IMR-90 (cell line): ENCODE results near the gene CYP4B1. TPM values are rescaled to one million over a fixed set of nuclear protein-coding genes. Genes with fewer than 3 reads are reported as not detected.

Experiments
- ATAC-seq: fragments of 200-7000 bp; cut with Tn5 transposase; 2 replicates; pipeline ENCODE4 v1.9.1; 2020; ENCODE audit warnings: low read depth, mild to moderate bottlenecking, moderate library complexity
- BruUV-seq: library from RNA; stranded (reverse); fragments of 400-500 nt; replicated peaks from 2 replicates; lab custom pipeline; 2021; lab: Mats Ljungman, UMichigan
- CTCF ChIA-PET: fragments of 300-600 bp; formaldehyde crosslinking; extraction: SDS; loops from one replicate; lab custom pipeline; 2021; ENCODE audit warnings: antibody characterized with exemption; lab: Yijun Ruan, JAX
- POLR2A ChIA-PET: fragments of 300-600 bp; sonication (Branson Sonifier 250); formaldehyde crosslinking; loops from one replicate; lab custom pipeline; 2022; ENCODE audit warnings: antibody characterized with exemption; ENCODE audit not compliant: unreplicated experiment; lab: Charles Lee
- DNase-seq: peaks from one replicate; pipeline ENCODE4 v3.0.0; 2013
- H2AFZ ChIP-seq: replicated peaks from 2 replicates; pipeline ENCODE3; 2013; ENCODE audit warnings: low read length, mild to moderate bottlenecking; ENCODE audit not compliant: poor library complexity
- H2AK5ac ChIP-seq: 2 replicates; pipeline ENCODE4 v1.6.1; 2013; ENCODE audit warnings: low read depth, low read length, inconsistent platforms
- H2AK9ac ChIP-seq: replicated peaks from 2 replicates; pipeline ENCODE3; 2013; ENCODE audit warnings: mild to moderate bottlenecking, low read depth, low read length, moderate library complexity; ENCODE audit not compliant: poor library complexity
- H2BK120ac ChIP-seq: 2 replicates; pipeline ENCODE4 v1.6.1; 2013; ENCODE audit warnings: low read depth, low read length, inconsistent platforms
- H2BK15ac ChIP-seq: 3 replicates; pipeline ENCODE4 v1.6.1; 2013; ENCODE audit warnings: low read depth, low read length, inconsistent platforms
- H2BK20ac ChIP-seq: 2 replicates; pipeline ENCODE4 v1.6.1; 2013; ENCODE audit warnings: low read depth, mild to moderate bottlenecking, inconsistent platforms, low read length, moderate library complexity
- H2BK5ac ChIP-seq: 2 replicates; pipeline ENCODE4 v1.6.1; 2013; ENCODE audit warnings: mild to moderate bottlenecking, low read depth, low read length, inconsistent platforms; ENCODE audit not compliant: poor library complexity, severe bottlenecking
- H3K14ac ChIP-seq: replicated peaks from 2 replicates; pipeline ENCODE4 v1.6.1; 2013; ENCODE audit warnings: low read depth, low read length, inconsistent platforms
- H3K18ac ChIP-seq: 2 replicates; pipeline ENCODE4 v1.6.1; 2013; ENCODE audit warnings: low read depth, low read length, control low read depth
- H3K23ac ChIP-seq: 2 replicates; pipeline ENCODE4 v1.6.1; 2013; ENCODE audit warnings: low read depth, low read length, inconsistent platforms
- H3K27ac ChIP-seq: 2 replicates; pipeline ENCODE4 v1.5.1; 2013; ENCODE audit warnings: mild to moderate bottlenecking, control low read depth, low read length; ENCODE audit not compliant: insufficient read depth
- H3K27me3 ChIP-seq: 2 replicates; pipeline ENCODE4 v1.6.1; 2013; ENCODE audit warnings: low read length; ENCODE audit not compliant: control insufficient read depth, insufficient read depth
- H3K36me3 ChIP-seq: 2 replicates; pipeline ENCODE4 v1.6.1; 2013; ENCODE audit warnings: low read length, mixed read lengths; ENCODE audit not compliant: control insufficient read depth, insufficient read depth
- H3K4ac ChIP-seq: 2 replicates; pipeline ENCODE4 v1.6.1; 2013; ENCODE audit warnings: low read depth, low read length, inconsistent platforms
- H3K4me1 ChIP-seq: 2 replicates; pipeline ENCODE4 v1.6.1; 2013; ENCODE audit warnings: low read length, mixed read lengths; ENCODE audit not compliant: control insufficient read depth, insufficient read depth
- H3K4me2 ChIP-seq: 2 replicates; pipeline ENCODE4 v1.6.1; 2013; ENCODE audit warnings: low read depth, mild to moderate bottlenecking, control low read depth, low read length, moderate library complexity
- H3K4me3 ChIP-seq: 2 replicates; pipeline ENCODE4 v1.5.1; 2013; ENCODE audit warnings: low read depth, mild to moderate bottlenecking, control low read depth, low read length, moderate library complexity; ENCODE audit not compliant: insufficient read depth
- H3K56ac ChIP-seq: 2 replicates; pipeline ENCODE4 v1.6.1; 2013; ENCODE audit warnings: low read length, inconsistent platforms; ENCODE audit not compliant: insufficient read depth; ENCODE audit errors: extremely low read depth
- H3K79me1 ChIP-seq, 2 experiments: 2 replicates each; pipeline ENCODE4 v1.6.1; 2013; ENCODE audit warnings: low read length in 2 of 2, inconsistent platforms in 1 of 2, low read depth in 1 of 2
- H3K9ac ChIP-seq: 2 replicates; pipeline ENCODE4 v1.6.1; 2013; ENCODE audit warnings: low read depth, low read length, control low read depth
- H3K9me1 ChIP-seq: 2 replicates; pipeline ENCODE4 v1.6.1; 2013; ENCODE audit warnings: low read length, inconsistent platforms; ENCODE audit not compliant: insufficient read depth
- H3K9me3 ChIP-seq: 2 replicates; pipeline ENCODE4 v1.6.1; 2013; ENCODE audit warnings: low read length; ENCODE audit not compliant: control insufficient read depth, insufficient read depth
- H4K20me1 ChIP-seq: 2 replicates; pipeline ENCODE4 v1.6.1; 2013; ENCODE audit warnings: low read length, inconsistent platforms; ENCODE audit not compliant: insufficient read depth
- H4K5ac ChIP-seq: 2 replicates; pipeline ENCODE4 v1.6.1; 2013; ENCODE audit warnings: mild to moderate bottlenecking, low read depth, low read length, control low read depth
- H4K8ac ChIP-seq, 2 experiments: 2 replicates each; pipeline ENCODE4 v1.6.1; 2013; ENCODE audit warnings: low read depth in 2 of 2, low read length in 2 of 2, control low read depth in 1 of 2, inconsistent platforms in 1 of 2
- H4K91ac ChIP-seq: 2 replicates; pipeline ENCODE4 v1.6.1; 2013; ENCODE audit warnings: low read depth, low read length, inconsistent platforms; ENCODE audit not compliant: insufficient read depth
- BHLHE40 ChIP-seq: fragments of 150-350 bp; IDR thresholded peaks from 2 replicates; pipeline ENCODE4 v1.6.1; 2016; ENCODE audit warnings: mild to moderate bottlenecking, low read depth, low read length
- CEBPB ChIP-seq: IDR thresholded peaks from 2 replicates; pipeline ENCODE4 v1.6.1; 2012; ENCODE audit warnings: low read depth, low read length, improper control_type of control experiment
- CHD1 ChIP-seq: IDR thresholded peaks from 2 replicates; pipeline ENCODE4 v1.6.1; 2012; ENCODE audit warnings: low read depth, low read length, improper control_type of control experiment
- FOS ChIP-seq: fragments of 150-350 bp; IDR thresholded peaks from 2 replicates; pipeline ENCODE4 v1.6.1; 2016; ENCODE audit warnings: low read depth, low read length
- MAFK ChIP-seq: IDR thresholded peaks from 2 replicates; pipeline ENCODE4 v1.6.1; 2012; ENCODE audit warnings: low read depth, low read length, improper control_type of control experiment
- MAZ ChIP-seq: IDR thresholded peaks from 2 replicates; pipeline ENCODE4 v1.6.1; 2012; ENCODE audit warnings: low read depth, mild to moderate bottlenecking, low read length, improper control_type of control experiment, moderate library complexity, borderline replicate concordance
- MXI1 ChIP-seq: IDR thresholded peaks from 2 replicates; pipeline ENCODE4 v1.6.1; 2012; ENCODE audit warnings: low read depth, mild to moderate bottlenecking, low read length, moderate library complexity, borderline replicate concordance
- NFE2L2 ChIP-seq: fragments of 150-350 bp; IDR thresholded peaks from 2 replicates; pipeline ENCODE4 v1.6.1; 2016; ENCODE audit warnings: low read depth, mild to moderate bottlenecking, low read length
- POLR2A ChIP-seq: IDR thresholded peaks from 2 replicates; pipeline ENCODE4 v1.6.1; 2012; ENCODE audit warnings: mild to moderate bottlenecking, low read depth, low read length
- RAD21 ChIP-seq: IDR thresholded peaks from 2 replicates; pipeline ENCODE4 v1.6.1; 2012; ENCODE audit warnings: low read length, improper control_type of control experiment
- RCOR1 ChIP-seq: IDR thresholded peaks from 2 replicates; pipeline ENCODE4 v1.6.1; 2012; ENCODE audit warnings: mild to moderate bottlenecking, low read length, improper control_type of control experiment; ENCODE audit not compliant: insufficient replicate concordance
- RFX5 ChIP-seq: IDR thresholded peaks from 2 replicates; pipeline ENCODE4 v1.8.0; 2012; ENCODE audit warnings: low read depth, mild to moderate bottlenecking, low read length, moderate library complexity
- SMC3 ChIP-seq: fragments of 150-350 bp; IDR thresholded peaks from 2 replicates; pipeline ENCODE4 v1.6.1; 2016; ENCODE audit warnings: low read depth, mild to moderate bottlenecking, antibody characterized with exemption, low read length, moderate library complexity
- USF2 ChIP-seq: fragments of 150-350 bp; IDR thresholded peaks from 2 replicates; pipeline ENCODE4 v1.6.1; 2017; ENCODE audit warnings: mild to moderate bottlenecking, antibody characterized with exemption, low read length, low read depth
- dilution Hi-C: fragments of 300-500 bp; cut with HindIII; formaldehyde crosslinking; loops from one replicate; pipeline ENCODE4 v1.14.3; 2018; ENCODE audit warnings: low sequenced_read_pairs; ENCODE audit not compliant: unreplicated experiment
- in situ Hi-C: fragments of 300-500 bp; cut with MboI; formaldehyde crosslinking; loops from 3 replicates; pipeline ENCODE4 v1.14.3; 2019; ENCODE audit warnings: low sequenced_read_pairs, inconsistent platforms, mixed read lengths
- intact Hi-C: fragments of 100-400 bp; cut with micrococcal nuclease; formaldehyde crosslinking; loops from 2 replicates; pipeline ENCODE4 v1.10.0; 2022
- polyA plus RNA-seq, 3 experiments: library from polyadenylated mRNA; depleted of rRNA; stranded (reverse); fragments of >200 nt; gene quantifications; 2 replicates each; pipeline ENCODE4 v1.2.3, GENCODE V29; 2012; ENCODE audit warnings: low replicate concordance in 1 of 3
- total RNA-seq: library from RNA; depleted of rRNA; stranded (reverse); fragments of >200 nt; gene quantifications from 2 replicates; pipeline ENCODE4 v1.2.3, GENCODE V29; 2012
- TF ChIP-seq, protein P1 (sequence below): fragments of 150-350 bp; IDR thresholded peaks from 2 replicates; pipeline ENCODE4 v1.6.1; 2016; ENCODE audit warnings: low read depth, mild to moderate bottlenecking, low read length, moderate library complexity, borderline replicate concordance
- TF ChIP-seq, protein P2 (sequence below): conservative IDR thresholded peaks from 2 replicates; pipeline ENCODE4 v1.5.1; 2012; ENCODE audit warnings: mild to moderate bottlenecking, low read depth, low read length, improper control_type of control experiment

Gene CYP4B1
- total and polyA plus RNA-seq, 2 of the 4 experiments (the other 2 are of a cell fraction): not detected

DNA sequence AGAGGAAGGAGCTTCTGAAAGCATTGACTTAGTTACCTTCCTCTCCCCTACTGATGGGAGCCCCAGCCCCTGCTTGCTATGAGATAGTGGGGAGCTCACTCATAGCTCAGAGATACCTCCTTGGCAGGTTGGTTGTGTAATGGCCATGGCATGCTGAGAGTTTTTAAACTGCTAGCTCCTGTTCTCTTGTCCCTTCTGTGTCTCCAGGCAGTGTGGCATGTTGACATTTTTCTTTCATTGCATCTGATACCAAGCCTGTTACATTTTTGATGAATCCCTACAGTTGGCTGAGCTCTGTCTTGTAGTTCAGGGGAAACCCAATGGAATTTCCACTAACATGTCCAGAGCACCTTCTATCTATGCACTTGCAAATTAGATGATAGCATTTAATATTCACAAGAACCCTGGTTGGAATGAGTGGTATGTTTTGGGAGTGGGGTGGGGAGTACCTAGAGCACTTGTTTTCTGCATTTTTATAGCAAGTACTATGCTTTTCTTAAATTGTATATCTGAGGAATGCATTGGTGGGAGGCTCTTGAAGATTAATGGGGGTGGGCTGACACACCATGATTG is 40.8 kb upstream of the CYP4B1 start:
- Histone ChIP-seq H3K4ac (no peak overlapping the region), H3K4me3 (no peak overlapping the region), H3K79me1 (no peaks in the 10 kb centered on the region), H2AFZ (no peak overlapping the region), H3K4me2 (no peak overlapping the region), H3K56ac (no peak overlapping the region), H3K27me3 (no peaks in the 10 kb centered on the region), H3K36me3 (no peaks in the 10 kb centered on the region), H3K18ac (no peak overlapping the region), H3K4me1 (no peaks in the 10 kb centered on the region), H2BK20ac (no peak overlapping the region), H4K5ac (no peak overlapping the region), H3K9me1 (no peaks in the 10 kb centered on the region), H2AK5ac (no peak overlapping the region), H3K23ac (no peak overlapping the region), H3K9ac (no peak overlapping the region), H3K9me3 (no peaks in the 10 kb centered on the region), H2BK5ac (no peak overlapping the region), H3K27ac (no peak overlapping the region), H4K8ac (no peak overlapping the region), H2BK120ac (no peak overlapping the region), H4K91ac (no peak overlapping the region), H2BK15ac (no peak overlapping the region), H4K20me1 (no peaks in the 10 kb centered on the region), H2AK9ac (no peak overlapping the region), H3K14ac (no peak overlapping the region)
- dilution Hi-C loops: no loop called here
- no peak for TF ChIP-seq RCOR1
- no peak for TF ChIP-seq SMC3
- TF ChIP-seq CHD1: no peak
- no peak for TF ChIP-seq NFE2L2
- TF ChIP-seq POLR2A: no peak
- TF ChIP-seq FOS: no peak
- TF ChIP-seq MAFK: no peak
- TF ChIP-seq MAZ: no peak
- TF ChIP-seq RAD21: no peak
- no peak for TF ChIP-seq CEBPB
- TF ChIP-seq, protein P1, sequence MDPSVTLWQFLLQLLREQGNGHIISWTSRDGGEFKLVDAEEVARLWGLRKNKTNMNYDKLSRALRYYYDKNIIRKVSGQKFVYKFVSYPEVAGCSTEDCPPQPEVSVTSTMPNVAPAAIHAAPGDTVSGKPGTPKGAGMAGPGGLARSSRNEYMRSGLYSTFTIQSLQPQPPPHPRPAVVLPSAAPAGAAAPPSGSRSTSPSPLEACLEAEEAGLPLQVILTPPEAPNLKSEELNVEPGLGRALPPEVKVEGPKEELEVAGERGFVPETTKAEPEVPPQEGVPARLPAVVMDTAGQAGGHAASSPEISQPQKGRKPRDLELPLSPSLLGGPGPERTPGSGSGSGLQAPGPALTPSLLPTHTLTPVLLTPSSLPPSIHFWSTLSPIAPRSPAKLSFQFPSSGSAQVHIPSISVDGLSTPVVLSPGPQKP: no peak
- TF ChIP-seq, protein P2, sequence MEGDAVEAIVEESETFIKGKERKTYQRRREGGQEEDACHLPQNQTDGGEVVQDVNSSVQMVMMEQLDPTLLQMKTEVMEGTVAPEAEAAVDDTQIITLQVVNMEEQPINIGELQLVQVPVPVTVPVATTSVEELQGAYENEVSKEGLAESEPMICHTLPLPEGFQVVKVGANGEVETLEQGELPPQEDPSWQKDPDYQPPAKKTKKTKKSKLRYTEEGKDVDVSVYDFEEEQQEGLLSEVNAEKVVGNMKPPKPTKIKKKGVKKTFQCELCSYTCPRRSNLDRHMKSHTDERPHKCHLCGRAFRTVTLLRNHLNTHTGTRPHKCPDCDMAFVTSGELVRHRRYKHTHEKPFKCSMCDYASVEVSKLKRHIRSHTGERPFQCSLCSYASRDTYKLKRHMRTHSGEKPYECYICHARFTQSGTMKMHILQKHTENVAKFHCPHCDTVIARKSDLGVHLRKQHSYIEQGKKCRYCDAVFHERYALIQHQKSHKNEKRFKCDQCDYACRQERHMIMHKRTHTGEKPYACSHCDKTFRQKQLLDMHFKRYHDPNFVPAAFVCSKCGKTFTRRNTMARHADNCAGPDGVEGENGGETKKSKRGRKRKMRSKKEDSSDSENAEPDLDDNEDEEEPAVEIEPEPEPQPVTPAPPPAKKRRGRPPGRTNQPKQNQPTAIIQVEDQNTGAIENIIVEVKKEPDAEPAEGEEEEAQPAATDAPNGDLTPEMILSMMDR: no peak
- TF ChIP-seq USF2: no peak
- TF ChIP-seq BHLHE40: no peak
- TF ChIP-seq RFX5: no peak
- no peak for TF ChIP-seq MXI1
- in situ Hi-C loops: no loop called here
- no peak for ATAC-seq
- ChIA-PET POLR2A (no interaction called here), CTCF (no interaction called here)
- BruUV-seq: no TSS peak
- intact Hi-C loops: no loop called here
- DNase-seq: no peak
